Colonic mucosa (tissue), 4 donors: ENCODE results near the gene NUP210L. TPM values are rescaled to one million over a fixed set of nuclear protein-coding genes. Genes with fewer than 3 reads are reported as not detected.
"Not testable (repeated sequence)": the region's sequence is repeated elsewhere in the genome, so short reads cannot be mapped to it uniquely, and the experiment has no call there.

ENCODE experiments used
- DNase-seq: peaks from one replicate; pipeline ENCODE4 v3.0.0-alpha.2; 2020
- H3K27ac ChIP-seq: fragments of 200-600 bp; one replicate; pipeline ENCODE4 v1.8.0; 2021
- H3K27me3 ChIP-seq: fragments of 200-600 bp; one replicate; pipeline ENCODE4 v1.8.0; 2021
- H3K36me3 ChIP-seq: fragments of 200-600 bp; one replicate; pipeline ENCODE4 v1.8.0; 2021
- H3K4me1 ChIP-seq: fragments of 200-600 bp; one replicate; pipeline ENCODE4 v1.8.0; 2021; ENCODE audit warnings: mild to moderate bottlenecking
- H3K4me3 ChIP-seq: fragments of 200-600 bp; one replicate; pipeline ENCODE4 v1.8.0; 2021
- H3K9ac ChIP-seq, 2 donors: one replicate each; pipeline ENCODE4 v1.7.0; 2013; ENCODE audit warnings: control low read depth in 2 of 2, low read depth in 2 of 2, low read length in 2 of 2
- H3K9me3 ChIP-seq: fragments of 200-600 bp; one replicate; pipeline ENCODE4 v1.8.0; 2021
- CTCF ChIP-seq: fragments of 200-600 bp; IDR thresholded peaks from one replicate; pipeline ENCODE4 v1.8.0; 2022; ENCODE audit warnings: antibody characterized with exemption, mild to moderate bottlenecking
- intact Hi-C: fragments of 100-400 bp; cut with DNase I; formaldehyde crosslinking; loops from one replicate; pipeline ENCODE4 v1.14.1; 2022
- total RNA-seq, 2 donors: library from RNA; stranded (reverse); fragmentation: NEBNext Ultra II Directional in 1 of 2; extraction: Animal tissue kit (Norgen Biotek cat#: 25700) in 1 of 2; gene quantifications; one replicate each; pipeline ENCODE4 v1.2.1, GENCODE V29; 2021
- donor health status: healthy.
- donor health status: DM: no; HTN: no; CAD: no.
- donor health status: DM: no; HTN: no; CAD: no.

NUP210L gene
- total RNA-seq, 2 donors from 2014 or later = 0.10 to 0.11 TPM

DNA sequence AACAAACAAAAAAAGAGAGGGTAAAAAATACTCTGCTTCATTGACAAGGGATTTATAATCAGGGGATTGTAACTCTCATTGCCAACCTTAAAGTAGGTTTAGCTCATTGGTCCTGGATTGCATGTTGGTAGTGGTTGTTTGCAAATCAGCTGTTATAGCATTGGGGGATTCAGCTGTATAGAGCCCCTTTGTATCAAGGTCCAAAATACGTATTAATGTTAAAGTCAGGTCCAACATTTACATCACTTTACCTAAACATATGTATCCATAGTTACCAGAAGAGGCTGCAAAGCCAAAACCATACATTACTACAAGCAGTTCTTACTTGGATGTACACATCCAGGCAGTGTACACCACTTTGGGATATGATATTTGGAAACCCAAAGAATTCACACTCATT, 134.9 kb downstream of the NUP210L start:
- H3K27me3 ChIP-seq = no peaks in the 10 kb centered on the region
- no peak for DNase-seq
- no peak overlapping the region for H3K27ac ChIP-seq
- no peak overlapping the region for H3K9ac ChIP-seq
- H3K36me3 ChIP-seq = no peaks in the 10 kb centered on the region
- intact Hi-C loops = no loop called here
- H3K9me3 ChIP-seq = no peaks in the 10 kb centered on the region
- H3K4me3 ChIP-seq = no peak overlapping the region
- no peaks in the 10 kb centered on the region for H3K4me1 ChIP-seq
- no peak for TF ChIP-seq CTCF

GRCh38 chr1:154019269-154019668, 135.6 kb downstream of the NUP210L start:
- Histone ChIP-seq H3K9ac (no peak overlapping the region), H3K27me3 (no peaks in the 10 kb centered on the region), H3K27ac (no peak overlapping the region), H3K4me1 (no peaks in the 10 kb centered on the region), H3K36me3 (no peaks in the 10 kb centered on the region), H3K9me3 (no peaks in the 10 kb centered on the region), H3K4me3 (no peak overlapping the region)
- intact Hi-C loops = no loop called here
- TF ChIP-seq CTCF = no peak
- DNase-seq = no peak

- no peak for TF ChIP-seq CTCF
- intact Hi-C loops = no loop called here
- no peaks in the 10 kb centered on the region for H3K9me3 ChIP-seq
Observed at GRCh38 chr1:154014154-154014907, 140.5 kb downstream of the NUP210L start.

GRCh38 chr1:154012543-154012942, 142.3 kb downstream of the NUP210L start:
- H3K9ac ChIP-seq, H3K27me3 ChIP-seq, H3K4me1 ChIP-seq, intact Hi-C loops, H3K4me3 ChIP-seq, H3K27ac ChIP-seq, DNase-seq, H3K36me3 ChIP-seq, H3K9me3 ChIP-seq: not testable (repeated sequence)

More at GRCh38 chr1:154014154-154014907, 140.5 kb downstream of the NUP210L start:
- Histone ChIP-seq H3K9ac (no peak overlapping the region), H3K36me3 (no peaks in the 10 kb centered on the region), H3K4me3 (no peak overlapping the region), H3K27me3 (no peaks in the 10 kb centered on the region), H3K27ac (no peak overlapping the region), H3K4me1 (no peaks in the 10 kb centered on the region)
- DNase-seq = no peak

GRCh38 chr1:154012129-154012528, 142.7 kb downstream of the NUP210L start:
- Histone ChIP-seq H3K4me3 (no peak overlapping the region), H3K27ac (no peak overlapping the region), H3K9ac (no peak overlapping the region), H3K4me1 (no peaks in the 10 kb centered on the region), H3K27me3 (no peaks in the 10 kb centered on the region), H3K36me3 (no peaks in the 10 kb centered on the region), H3K9me3 (no peaks in the 10 kb centered on the region)
- no peak for DNase-seq
- intact Hi-C loops = no loop called here
- no peak for TF ChIP-seq CTCF

DNA sequence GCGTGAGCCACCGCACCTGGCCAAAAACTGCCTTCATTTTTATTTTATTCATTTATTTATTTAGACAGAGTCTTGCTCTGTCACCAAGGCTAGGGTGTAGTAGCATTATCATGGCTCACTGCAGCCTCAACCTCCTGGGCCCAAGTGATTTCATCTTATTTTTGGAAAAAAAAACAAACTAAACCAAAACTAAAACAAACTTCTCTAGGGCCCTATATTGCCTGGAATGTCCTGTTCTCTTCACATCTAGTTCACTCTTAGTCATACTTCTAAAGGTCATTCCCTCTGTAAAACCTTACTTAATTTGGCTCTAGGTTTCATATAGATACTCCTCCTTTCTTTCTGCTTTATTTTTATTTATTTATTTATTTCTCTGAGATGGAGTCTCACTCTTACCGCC, 148.7 kb downstream of the NUP210L start:
- intact Hi-C loops = no loop called here
- Histone ChIP-seq H3K9ac (no peak overlapping the region), H3K36me3 (no peaks in the 10 kb centered on the region), H3K4me3 (no peak overlapping the region), H3K27ac (no peak overlapping the region), H3K9me3 (no peaks in the 10 kb centered on the region), H3K27me3 (no peaks in the 10 kb centered on the region), H3K4me1 (no peaks in the 10 kb centered on the region)
- TF ChIP-seq CTCF = no peak
- no peak for DNase-seq
